NCI-H2196 treated with DMSO at 0.1 percent for 48 hours (cell line): ENCODE data around the gene GMEB2.

Experiments used
- DNase-seq: peaks from one replicate; lab custom pipeline; 2025; ENCODE audit not compliant: unreplicated experiment; lab: John Stamatoyannopoulos, UW

Gene GMEB2

DNA sequence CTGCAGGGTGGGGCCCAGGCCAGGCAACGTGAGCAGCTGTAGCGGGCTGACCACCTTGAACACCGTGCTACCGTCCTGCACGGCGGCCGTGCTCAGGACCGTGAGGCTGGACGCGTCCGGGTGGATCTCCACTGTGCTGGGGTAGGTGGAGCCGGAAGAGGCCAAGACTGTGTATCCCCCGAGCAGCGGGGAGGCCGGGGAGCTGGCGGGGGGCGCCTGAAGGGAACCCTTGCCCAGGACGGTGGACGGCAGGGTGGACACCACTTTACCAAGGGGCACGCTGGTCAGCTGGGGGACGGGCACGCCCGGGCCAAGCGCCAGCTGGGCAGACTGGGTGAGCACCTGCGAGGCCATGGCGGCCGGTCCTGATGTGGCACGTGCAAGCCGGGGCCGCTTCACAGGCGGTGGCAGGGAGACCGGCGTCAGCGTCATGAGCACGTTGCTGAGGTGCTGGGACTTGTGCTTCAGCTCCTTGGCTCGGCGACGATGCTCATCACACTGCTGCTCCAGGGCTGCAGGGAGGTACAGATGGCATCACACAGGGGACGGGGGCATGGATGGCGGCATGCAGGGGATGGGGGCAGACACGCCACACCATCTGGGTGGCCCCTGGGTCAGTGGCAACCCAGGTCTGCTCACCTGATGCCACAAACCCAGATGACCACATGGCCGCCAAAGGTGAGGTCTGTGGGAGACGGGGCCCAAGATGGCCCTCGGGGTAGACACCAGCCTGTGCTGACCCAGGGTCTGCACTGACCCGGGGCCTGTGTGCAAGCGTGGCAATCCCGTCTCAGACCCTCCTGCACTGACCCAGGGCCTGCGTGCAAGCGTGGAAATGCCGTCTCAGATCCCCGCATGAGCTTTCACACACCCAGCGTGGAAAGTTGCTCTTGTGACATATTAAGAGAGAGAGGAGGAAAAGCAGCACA is 36.4 kb downstream of the GMEB2 start:
- DNase-seq, result no peak

DNA sequence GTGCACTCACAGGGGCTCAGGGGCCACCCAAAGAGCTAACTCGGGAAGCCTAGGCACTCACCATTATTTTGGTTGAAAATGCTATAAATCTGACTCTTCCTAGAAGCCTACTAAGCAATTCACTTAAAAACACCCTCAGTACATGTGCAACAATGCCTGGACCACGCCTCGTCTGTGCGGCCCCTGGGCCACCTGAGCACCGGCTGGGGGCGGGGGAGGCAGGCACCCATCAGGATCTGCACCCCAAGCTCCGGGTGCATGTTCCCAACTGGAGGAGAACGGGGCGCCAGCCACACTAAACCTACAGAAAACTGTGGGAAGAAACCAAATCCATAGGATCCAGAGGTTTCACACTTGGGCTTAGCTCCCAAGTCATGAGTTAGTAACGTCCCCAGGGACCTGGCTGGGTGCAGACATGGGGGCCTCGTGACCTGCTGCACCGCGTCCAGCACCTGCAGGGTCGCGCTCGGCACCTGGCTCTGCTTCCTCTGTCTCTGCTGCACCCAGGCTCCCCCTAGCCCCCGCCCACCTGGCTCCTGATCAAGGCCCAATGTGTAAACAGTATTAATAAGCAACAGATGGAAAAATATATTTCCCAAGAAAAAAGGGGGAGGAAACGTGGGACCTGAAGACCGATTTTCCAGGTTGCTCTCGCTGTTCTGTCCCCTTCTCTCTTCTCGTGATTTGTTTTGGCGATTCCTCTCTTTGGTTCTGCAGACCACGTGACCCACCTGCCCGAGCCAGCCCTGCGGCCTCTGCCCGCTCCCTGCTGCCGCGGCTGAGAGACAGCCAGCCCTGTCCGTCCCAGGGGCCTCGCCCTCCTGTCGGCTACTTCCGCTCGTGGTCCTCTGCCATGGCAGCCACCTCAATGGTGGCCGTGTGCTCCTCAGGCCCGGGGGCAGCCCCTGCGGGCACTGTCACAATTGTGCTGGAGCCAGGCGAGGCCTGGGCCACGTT is 37.4 kb downstream of the GMEB2 start:
- DNase-seq, result no peak

- no peak for DNase-seq
These were observed 38.3 kb downstream of the GMEB2 start for GRCh38 chr20:63588641-63589041.

GRCh38 chr20:63587776-63588591 is 38.9 kb downstream of the GMEB2 start:
- DNase-seq, result no peak

- no peak for DNase-seq
These were observed 39.6 kb downstream of the GMEB2 start for GRCh38 chr20:63587256-63587655.

GRCh38 chr20:63586797-63587196 is 40.1 kb downstream of the GMEB2 start:
- DNase-seq, result no peak

DNA sequence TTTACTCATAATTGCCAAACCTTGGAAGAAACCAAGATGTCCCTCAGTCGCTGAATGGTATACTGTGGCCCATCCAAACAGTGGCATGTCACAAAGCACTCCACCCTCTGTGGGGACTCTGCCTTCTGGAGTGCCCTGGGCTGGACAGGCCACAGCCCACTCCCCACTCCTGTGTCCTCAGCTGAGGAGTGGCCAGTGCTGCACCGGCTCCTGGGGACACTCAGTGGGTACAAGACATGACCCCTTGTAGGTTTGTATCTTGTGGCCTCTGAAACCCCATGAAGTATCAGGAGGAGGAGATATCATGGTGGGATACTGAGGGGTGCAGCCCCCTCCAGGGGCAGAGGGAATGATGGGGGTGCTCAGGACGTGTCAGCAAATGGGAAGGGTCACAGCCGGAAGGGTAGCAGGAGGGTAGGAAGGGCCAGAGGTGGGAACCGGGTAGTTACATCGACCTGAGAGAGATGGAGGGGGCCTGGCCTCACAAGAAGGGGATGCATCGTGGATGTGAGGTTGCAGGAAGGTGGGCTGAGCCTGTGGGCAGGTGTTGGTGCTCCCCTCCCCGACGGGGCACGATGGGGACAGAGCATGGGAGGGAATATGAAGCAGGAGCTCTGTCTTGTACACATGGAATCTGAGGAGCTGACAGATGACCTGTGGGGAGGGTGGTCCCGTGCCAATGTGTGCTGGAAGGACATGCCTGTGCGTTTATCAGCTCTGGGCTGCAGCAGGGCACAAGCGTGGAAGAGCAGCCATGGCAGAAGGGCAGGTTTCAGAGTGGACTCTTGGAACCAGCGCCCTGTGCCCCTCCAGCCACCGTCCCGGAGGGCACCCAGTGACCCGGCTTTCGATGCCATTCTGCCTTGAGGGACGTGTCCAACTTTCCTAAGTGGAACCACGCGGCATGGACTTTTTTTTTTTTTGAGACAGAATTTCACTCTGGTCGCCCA is 41.0 kb downstream of the GMEB2 start:
- no peak for DNase-seq

GRCh38 chr20:63582382-63583063 is 44.4 kb downstream of the GMEB2 start:
- DNase-seq, result no peak

DNA sequence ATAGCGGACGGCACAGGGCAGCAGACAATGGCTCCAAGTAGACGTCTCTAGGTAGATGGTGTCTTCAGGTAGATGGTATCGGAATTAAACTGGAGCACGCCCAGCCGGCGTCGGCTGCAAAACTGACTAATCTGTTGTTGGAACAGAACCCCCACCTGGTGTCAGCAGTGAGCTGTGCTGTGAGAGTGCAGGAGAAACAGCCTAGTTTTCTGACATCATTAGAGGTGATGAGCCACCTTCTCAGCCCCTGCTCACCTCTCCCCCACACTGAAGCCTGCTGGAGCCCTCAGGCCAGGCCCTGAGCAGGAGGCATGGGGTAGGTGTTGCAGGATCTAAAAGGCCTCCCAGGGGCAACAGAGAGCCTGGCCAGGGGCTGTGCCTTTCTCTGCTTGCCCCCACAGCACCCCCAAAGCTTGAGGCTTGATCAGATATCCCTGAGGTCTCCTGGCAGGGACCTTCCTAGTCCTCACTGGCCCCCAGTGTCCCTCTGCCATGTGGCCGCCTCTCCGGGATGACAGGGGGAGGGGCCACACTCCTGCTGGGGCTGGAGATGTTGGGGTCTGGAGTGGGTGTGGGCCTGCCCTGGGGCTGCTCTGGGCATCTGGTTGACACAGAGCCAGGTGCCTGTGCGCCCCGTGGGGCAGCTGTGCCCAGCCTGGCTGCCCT is 46.0 kb downstream of the GMEB2 start:
- no peak for DNase-seq

DNA sequence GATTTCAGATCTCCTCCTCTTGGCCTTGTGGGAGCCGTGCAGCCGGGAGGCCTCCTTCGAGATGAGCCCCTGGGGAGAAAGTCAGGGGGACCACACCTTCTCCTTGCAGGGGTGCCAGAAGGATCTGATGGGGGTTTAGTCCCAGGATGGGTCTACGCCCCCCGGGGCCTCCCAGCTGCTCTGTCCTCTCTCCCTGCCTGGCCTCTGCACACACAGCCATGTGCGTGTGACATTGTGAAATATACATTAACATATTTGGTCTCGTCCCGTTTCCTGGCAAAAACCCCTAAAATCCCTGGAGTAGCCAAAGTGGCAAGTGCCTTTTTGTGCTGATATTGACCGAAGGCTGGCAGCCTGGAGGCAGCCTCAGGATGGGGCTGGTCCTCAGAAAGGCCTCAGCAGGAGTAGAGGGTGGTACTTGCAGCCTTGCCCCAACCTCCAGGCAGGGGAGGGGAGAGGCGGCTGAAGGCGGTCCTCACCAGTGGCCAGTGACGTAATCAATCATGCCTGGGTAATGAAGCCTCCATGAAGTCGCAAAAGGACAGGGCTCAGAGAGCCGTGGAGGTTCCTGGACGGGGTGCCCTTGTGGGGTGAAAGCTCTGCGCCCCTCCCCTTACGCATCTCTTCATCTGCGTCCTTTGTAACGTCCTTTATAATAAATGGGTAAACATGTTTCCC is 47.7 kb downstream of the GMEB2 start:
- no peak for DNase-seq

DNA sequence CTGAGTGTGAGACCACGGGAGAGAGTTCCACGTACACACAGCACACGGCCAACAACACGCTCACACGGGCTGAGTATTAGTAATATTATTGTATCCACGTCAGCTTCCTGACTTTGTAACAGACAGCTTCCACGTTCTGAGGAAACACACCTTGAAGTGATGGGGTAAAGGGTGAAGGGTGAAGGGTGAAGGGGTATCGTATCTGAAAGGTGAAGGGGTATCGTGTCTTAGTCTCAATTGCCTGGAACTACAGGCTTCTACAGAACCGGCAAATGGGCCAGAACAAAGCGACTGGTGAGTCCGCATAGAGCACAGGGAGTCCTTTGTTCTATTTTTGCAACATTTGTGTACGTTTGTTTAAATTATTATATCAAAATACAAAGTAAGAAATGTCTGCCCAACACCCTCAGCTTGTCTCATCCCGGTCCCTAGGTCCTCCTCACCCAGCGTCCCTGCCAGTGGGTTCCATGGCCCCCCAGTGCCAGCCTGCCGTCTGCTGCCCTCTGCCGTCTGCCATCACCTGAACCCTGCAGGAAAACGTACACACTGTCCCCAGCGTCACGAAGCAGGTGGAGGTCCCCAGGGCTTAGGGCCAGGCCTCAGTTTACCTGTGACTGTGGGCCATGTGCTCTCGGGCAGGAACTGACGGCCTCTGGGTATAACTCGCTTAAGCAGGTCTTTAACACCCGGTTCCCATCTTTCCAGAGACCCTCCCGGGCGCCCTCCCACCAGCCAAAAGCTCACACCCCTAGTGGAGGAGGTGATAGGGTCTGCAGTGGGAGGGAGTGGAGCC is 48.5 kb downstream of the GMEB2 start:
- DNase-seq, result no peak

DNA sequence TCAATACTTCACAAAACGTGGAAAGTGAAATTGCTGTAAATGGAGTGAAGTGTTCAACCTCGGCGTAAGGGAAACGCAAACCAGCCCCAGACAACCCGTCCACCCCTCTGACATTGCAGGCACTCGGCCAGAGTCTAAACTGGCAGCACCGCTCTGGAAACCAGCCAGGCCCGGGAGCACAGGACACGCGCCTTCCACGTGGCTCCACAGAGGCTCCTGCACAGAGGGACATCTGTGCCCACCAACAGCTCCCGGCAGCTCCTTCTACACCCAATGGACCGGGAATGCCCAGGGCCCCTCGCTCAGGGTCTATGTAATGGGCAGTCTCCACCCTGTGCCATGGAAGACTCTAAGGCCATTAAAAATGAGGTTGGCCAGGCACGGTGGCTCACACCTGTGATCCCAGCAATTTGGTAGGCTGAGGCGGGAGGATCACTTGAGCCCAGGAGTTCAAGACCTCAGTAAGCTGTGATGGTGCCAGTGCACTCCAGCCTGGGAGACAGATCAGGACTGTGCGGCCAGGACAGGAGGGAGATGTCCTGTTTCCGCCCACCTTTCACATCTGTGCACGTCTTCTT is 49.5 kb downstream of the GMEB2 start:
- no peak for DNase-seq

DNA sequence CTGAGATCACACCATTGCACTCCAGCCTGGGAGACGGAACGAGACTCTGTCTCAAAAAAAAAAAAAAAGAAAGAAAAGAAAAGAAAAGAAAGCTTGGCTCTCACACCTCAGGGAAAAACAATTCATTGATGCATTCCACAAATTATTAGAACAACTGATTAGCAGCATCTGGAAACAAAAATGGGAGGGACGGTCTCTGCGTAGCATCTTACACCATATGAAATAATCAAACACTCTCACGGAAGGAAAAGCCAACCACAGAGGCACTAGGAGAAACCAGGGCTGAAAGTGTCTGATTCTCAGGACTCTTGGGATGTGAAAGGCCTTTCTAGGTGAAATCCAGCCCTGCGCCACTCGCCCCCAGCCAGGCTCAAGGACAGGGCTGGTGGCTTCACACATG is 50.6 kb downstream of the GMEB2 start:
- DNase-seq, result no peak

DNA sequence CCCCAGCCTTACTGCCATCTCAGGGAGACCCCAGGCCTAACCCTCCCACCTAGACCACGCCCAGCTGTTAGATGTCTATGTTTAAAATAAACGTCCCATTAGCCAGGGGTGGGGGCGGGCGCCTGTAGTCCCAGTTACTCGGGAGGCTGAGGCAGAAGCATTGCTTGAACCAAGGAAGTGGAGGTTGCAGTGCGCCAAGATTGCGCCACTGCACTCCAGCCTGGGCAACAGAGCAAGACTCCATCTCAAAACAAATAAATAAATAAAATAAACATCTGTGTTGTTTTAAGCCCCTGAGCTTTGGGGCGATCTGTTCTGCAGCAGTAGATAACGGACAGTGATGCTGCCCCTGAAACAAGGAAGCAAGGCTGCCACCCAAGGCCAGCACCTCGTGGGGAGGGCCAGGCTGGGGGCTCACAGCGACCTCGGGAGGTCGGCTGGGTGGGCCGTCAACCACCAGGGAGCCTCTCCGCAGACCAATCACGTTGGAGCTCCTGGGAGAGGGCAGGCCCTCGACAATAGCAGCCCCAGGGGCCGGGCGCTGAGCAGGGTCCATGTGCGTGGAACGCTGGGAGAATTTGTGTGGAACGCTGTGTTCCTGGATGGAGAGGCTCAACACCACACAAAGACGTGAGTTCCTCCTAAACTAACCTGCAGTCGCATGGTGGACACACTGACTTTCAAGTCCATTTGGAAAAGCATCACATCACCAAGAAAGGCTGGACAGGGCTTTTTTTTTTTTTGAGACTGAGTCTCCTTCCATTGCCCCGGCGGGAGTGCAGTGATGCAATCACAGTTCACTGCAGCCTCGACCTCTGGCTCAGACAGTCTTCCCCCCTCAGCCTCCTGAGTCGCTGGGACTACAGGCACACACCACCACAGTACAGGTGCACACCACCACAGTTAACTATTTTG is 51.8 kb downstream of the GMEB2 start:
- no peak for DNase-seq

DNA sequence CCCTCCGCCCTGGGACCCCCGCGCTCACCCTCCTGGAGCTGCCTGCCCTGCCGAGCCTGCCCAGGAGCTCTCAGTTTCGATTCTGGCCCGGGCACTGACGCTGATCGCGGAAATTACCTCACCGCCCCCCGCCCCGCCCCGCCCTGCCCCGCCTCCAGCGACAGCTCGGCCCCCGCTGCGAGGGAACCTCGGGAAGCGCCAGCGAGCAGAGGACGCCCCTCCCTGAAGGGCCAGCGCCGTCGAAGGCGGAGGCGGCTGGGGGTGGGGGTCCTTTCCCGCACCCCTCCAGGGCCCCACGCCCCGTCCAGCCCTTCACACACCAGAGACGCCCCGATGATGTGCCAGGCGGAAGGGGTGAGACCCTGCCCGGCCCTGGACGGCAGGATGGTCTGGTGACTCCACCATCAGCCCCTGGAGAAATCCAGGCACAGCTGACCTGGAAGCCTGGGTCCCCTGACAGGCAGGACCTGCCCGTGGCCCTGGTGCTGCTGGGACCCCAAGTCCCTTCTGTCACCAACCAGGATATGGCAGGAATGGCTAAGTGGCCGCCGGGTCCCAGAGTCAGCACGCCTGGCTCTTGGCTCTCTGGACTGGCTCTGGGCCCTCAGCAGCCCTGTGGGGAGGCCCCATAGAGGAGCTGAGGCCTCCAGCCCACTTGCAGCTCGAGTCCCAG is 52.6 kb downstream of the GMEB2 start, which contains the start of gene HELZ2:
HELZ2 (minus strand) TSS at position 84 of the 673 bp plus-strand sequence. CDS start 1,854 bp downstream, outside the sequence.
- DNase-seq, result peak; percentile 44
